Stimulated activated effector memory CD8-positive, alpha-beta T cell treated with anti-CD3 and anti-CD28 coated beads, Interleukin-12 subunit alpha, Interleukin-12 subunit beta, amount 100 ng/mL, for 72 hours (primary cell): ENCODE data around the gene CLCNKB.
"Not testable (repeated sequence)": the region's sequence is repeated elsewhere in the genome, so short reads cannot be mapped to it uniquely, and the experiment has no call there.

Source experiments
- ATAC-seq: fragments of 150-1000 bp; cut with Tn5 transposase; 2 replicates; pipeline ENCODE4 v1.10.0; 2021
- DNase-seq, 2 donors: peaks; one replicate each; pipeline ENCODE4 v3.0.0; 2021 to 2022; ENCODE audit warnings: low spot score in 2 of 2
- H3K27ac Mint-ChIP-seq: one replicate; pipeline ENCODE4 v1.8.0; 2022; ENCODE audit warnings: mild to moderate bottlenecking, mixed read lengths
- H3K36me3 Mint-ChIP-seq: one replicate; pipeline ENCODE4 v1.8.0; 2022; ENCODE audit warnings: mild to moderate bottlenecking, mixed read lengths
- H3K4me1 Mint-ChIP-seq: one replicate; pipeline ENCODE4 v1.8.0; 2022; ENCODE audit warnings: mixed read lengths
- H3K4me3 Mint-ChIP-seq: one replicate; pipeline ENCODE4 v1.8.0; 2022; ENCODE audit warnings: mild to moderate bottlenecking, mixed read lengths
- H3K9me3 Mint-ChIP-seq: one replicate; pipeline ENCODE4 v1.8.0; 2022; ENCODE audit warnings: mixed read lengths

CLCNKB gene

DNA sequence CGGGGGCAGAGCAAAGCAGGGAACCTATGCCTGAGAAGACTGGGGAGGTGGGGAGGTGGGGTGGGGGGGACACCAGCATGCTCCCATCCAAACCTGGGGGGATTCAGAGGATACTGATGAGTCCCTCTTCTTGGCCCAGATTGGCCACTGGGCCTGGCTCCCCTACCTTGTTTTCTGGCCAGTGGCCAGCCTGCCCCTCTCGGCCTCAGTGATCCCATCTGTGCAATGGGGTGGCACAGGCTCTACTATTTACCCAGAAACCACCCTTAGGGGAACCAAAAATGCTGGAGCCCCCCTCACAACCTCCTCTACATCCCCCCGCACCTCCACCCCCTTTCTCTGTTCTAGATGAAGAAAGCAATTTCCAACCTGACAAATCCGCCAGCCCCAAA is 12.9 kb downstream of the CLCNKB start:
- not testable (repeated sequence) for ATAC-seq, H3K36me3 Mint-ChIP-seq, DNase-seq, H3K4me1 Mint-ChIP-seq, H3K9me3 Mint-ChIP-seq, H3K4me3 Mint-ChIP-seq
- H3K27ac Mint-ChIP-seq, result peak overlapping the region; percentile 67

GRCh38 chr1:16057314-16057915 is 13.8 kb downstream of the CLCNKB start:
- H3K27ac Mint-ChIP-seq, H3K4me1 Mint-ChIP-seq, H3K4me3 Mint-ChIP-seq, DNase-seq, ATAC-seq, H3K36me3 Mint-ChIP-seq, H3K9me3 Mint-ChIP-seq: not testable (repeated sequence)

- not testable (repeated sequence) for DNase-seq, H3K27ac Mint-ChIP-seq, H3K4me1 Mint-ChIP-seq, H3K9me3 Mint-ChIP-seq, H3K36me3 Mint-ChIP-seq, ATAC-seq, H3K4me3 Mint-ChIP-seq
These were observed 15.0 kb downstream of the CLCNKB start for GRCh38 chr1:16058394-16059120.

DNA sequence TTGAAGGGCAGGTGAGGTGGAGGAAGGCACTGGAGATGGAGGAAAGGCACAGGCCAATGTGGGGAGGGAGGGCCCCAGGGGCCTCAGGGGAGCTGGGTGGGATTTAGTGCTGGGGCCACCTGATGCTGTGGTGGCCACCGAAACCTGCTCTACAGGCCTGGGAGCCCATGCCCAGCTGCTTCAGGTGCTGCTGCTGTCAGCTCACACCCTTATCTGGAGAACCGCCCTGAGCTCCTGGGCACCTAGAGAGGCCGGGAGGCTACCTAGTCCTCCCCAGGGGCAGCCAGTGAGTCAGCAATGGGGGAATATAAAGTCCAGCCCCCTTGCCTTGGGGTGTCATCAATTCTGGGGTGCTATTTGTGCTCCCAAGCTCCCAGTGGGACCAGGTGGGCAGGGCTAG is 17.7 kb downstream of the CLCNKB start:
- Mint-ChIP-seq H3K9me3 (no peaks in the 10 kb centered on the region), H3K4me1 (peaks cover 21% of the 10 kb centered on the region), H3K4me3 (no peak overlapping the region), H3K27ac (no peak overlapping the region), H3K36me3 (no peaks in the 10 kb centered on the region)
- DNase-seq, result no peak
- no peak for ATAC-seq

- not testable (repeated sequence) for H3K36me3 Mint-ChIP-seq, H3K27ac Mint-ChIP-seq, ATAC-seq, H3K9me3 Mint-ChIP-seq, DNase-seq, H3K4me3 Mint-ChIP-seq
- peaks cover 20% of the 10 kb centered on the region for H3K4me1 Mint-ChIP-seq
These were observed 18.6 kb downstream of the CLCNKB start for GRCh38 chr1:16061989-16062686.

DNA sequence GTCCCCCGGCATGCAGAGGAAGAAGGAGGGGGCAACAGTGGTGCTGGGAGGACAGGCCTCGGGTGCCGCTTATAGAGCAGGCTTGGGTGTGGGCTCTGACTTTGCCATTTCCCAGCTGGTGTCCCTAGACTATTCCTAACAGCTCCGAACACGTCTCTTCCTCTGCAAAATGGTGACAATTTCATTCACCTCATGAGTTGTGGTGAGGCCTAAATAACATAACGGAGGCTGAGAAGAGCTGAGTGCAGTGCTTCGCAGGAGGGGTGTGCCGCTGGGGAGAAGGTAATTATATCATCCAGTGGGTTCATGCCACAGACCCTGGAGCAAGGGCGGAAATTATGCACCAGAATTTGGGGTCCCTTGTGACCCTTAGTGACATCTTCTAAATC is 19.1 kb downstream of the CLCNKB start:
- not testable (repeated sequence) for H3K4me3 Mint-ChIP-seq, ATAC-seq, H3K27ac Mint-ChIP-seq

GRCh38 chr1:16063226-16063829 is 19.7 kb downstream of the CLCNKB start:
- no peak overlapping the region for H3K4me3 Mint-ChIP-seq
- no peaks in the 10 kb centered on the region for H3K9me3 Mint-ChIP-seq
- peaks cover 20% of the 10 kb centered on the region for H3K4me1 Mint-ChIP-seq
- ATAC-seq, result no peak
- H3K36me3 Mint-ChIP-seq, result no peaks in the 10 kb centered on the region
- DNase-seq, result no peak
- H3K27ac Mint-ChIP-seq, result no peak overlapping the region

More for the DNA sequence above, 19.1 kb downstream of the CLCNKB start:
- H3K36me3 Mint-ChIP-seq, DNase-seq, H3K9me3 Mint-ChIP-seq: not testable (repeated sequence)
- H3K4me1 Mint-ChIP-seq, result peaks cover 20% of the 10 kb centered on the region

DNA sequence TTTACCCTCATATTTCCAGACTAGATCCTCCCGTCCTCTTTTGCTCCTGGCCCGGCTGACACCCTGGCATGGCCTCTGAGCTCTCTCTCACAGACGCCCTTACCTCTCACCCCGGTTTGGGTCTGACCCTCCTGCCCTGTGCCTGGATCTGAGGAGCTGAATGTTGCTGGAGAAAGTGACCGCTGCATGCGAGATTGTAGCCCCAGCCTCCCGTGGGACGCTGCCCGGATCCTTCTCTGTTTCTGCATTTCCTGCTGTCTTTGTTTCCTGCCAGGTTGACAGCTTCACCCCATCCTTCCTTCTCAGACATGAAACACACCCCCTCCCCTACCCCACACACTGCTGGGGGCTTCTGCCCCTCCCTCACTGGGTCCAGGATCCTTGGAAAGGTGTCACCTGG is 20.3 kb downstream of the CLCNKB start:
- DNase-seq, result no peak
- ATAC-seq, result no peak
- peaks cover 20% of the 10 kb centered on the region for H3K4me1 Mint-ChIP-seq
- H3K36me3 Mint-ChIP-seq, result no peaks in the 10 kb centered on the region
- H3K27ac Mint-ChIP-seq, result peak overlapping the region; percentile 68
- H3K4me3 Mint-ChIP-seq, result no peak overlapping the region
- H3K9me3 Mint-ChIP-seq, result no peaks in the 10 kb centered on the region

DNA sequence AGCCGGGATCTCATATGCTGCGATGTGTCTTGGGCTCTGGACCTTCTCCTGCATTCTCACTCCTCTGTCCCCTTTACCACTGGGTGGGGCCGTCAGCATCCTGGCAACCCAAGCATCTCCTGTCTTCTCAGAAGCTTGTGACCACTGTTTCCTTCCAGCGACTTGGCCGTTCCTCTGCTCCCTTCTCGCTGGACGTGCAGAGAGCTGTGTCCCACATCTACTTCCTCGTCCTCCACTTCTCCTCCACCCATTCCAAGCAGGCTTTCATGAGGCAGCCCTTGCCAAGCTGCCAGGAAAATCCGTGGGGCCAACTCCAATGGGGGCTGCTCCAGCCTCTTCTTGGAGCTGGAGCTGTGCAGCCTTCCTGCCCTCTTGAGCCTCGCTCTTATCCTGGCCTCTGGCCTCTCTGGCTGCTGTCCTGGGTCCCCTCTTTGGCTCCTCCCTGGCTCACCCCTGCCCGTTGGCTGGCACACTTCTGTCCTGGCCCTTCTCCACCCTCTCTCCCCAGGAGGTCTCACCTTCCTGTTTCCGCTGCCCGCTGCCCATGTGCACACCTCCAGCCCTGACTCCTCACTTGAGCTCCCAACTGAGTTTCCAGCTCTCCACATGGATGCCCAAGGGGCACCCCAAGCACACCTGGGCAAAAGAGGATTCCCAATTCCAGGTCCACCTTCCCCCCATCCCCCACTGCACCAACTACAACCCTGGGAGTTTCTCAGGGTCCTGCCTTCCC is 21.1 kb downstream of the CLCNKB start:
- DNase-seq (no peak), ATAC-seq (no peak)
- peak overlapping the region; percentile 68 for H3K27ac Mint-ChIP-seq
- no peaks in the 10 kb centered on the region for H3K36me3 Mint-ChIP-seq
- peaks cover 20% of the 10 kb centered on the region for H3K4me1 Mint-ChIP-seq
- no peak overlapping the region for H3K4me3 Mint-ChIP-seq
- H3K9me3 Mint-ChIP-seq, result no peaks in the 10 kb centered on the region

DNA sequence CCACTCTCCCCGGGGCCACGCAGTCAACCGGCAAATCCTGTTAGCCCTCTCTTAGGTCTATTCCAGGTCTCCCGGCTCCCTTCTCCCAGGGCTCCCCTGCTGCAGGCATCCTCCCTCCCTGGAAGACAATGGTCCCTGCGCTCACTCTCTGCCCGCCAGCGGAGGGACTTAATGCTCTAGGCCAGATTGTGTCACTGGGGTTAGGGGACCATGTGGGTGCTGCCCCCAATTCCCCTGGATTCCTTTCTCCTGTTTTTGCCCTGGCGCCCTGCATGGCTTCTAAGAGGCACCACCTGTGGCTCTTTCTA is 21.6 kb downstream of the CLCNKB start:
- peaks cover 25% of the 10 kb centered on the region for H3K4me1 Mint-ChIP-seq

GRCh38 chr1:16066245-16066644 is 22.7 kb downstream of the CLCNKB start:
- Mint-ChIP-seq H3K9me3 (no peaks in the 10 kb centered on the region), H3K27ac (no peak overlapping the region), H3K4me3 (no peak overlapping the region), H3K4me1 (peaks cover 34% of the 10 kb centered on the region), H3K36me3 (no peaks in the 10 kb centered on the region)
- DNase-seq (no peak), ATAC-seq (no peak)

More for the DNA sequence above, 21.6 kb downstream of the CLCNKB start:
- ATAC-seq, result no peak
- Mint-ChIP-seq H3K27ac (no peak overlapping the region), H3K4me3 (no peak overlapping the region), H3K36me3 (no peaks in the 10 kb centered on the region), H3K9me3 (no peaks in the 10 kb centered on the region)
- no peak for DNase-seq

- DNase-seq (no peak), ATAC-seq (no peak)
- Mint-ChIP-seq H3K27ac (peak overlapping the region; percentile 65), H3K4me1 (peaks cover 34% of the 10 kb centered on the region), H3K4me3 (no peak overlapping the region), H3K36me3 (no peaks in the 10 kb centered on the region), H3K9me3 (no peaks in the 10 kb centered on the region)
These were observed 23.7 kb downstream of the CLCNKB start for GRCh38 chr1:16067127-16067768.

DNA sequence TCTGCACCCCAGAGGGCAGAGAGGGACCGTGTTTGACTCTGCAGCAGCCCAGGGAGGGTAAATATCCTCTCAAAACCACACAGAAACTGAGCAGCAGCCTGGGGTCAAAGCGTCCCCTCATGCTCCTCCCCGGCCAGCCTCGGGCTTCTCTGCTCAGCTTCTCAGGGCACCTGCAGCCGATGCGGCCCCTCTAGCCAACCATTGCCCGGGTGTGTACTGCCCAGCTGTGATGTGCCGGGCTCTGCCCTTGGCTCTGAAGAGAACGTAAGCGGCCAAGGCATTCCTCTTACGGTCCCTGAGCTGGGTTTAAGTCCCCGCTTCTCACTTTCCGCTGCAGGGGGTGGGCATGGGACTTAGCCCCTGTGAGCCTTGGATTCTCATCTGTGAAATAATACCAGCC is 24.4 kb downstream of the CLCNKB start:
- ATAC-seq (no peak), DNase-seq (no peak)
- no peaks in the 10 kb centered on the region for H3K9me3 Mint-ChIP-seq
- peak overlapping the region; percentile 65 for H3K27ac Mint-ChIP-seq
- H3K36me3 Mint-ChIP-seq, result no peaks in the 10 kb centered on the region
- peaks cover 34% of the 10 kb centered on the region for H3K4me1 Mint-ChIP-seq
- H3K4me3 Mint-ChIP-seq, result no peak overlapping the region

GRCh38 chr1:16068356-16069270 is 25.0 kb downstream of the CLCNKB start:
- Mint-ChIP-seq H3K9me3 (no peaks in the 10 kb centered on the region), H3K36me3 (no peaks in the 10 kb centered on the region), H3K4me3 (no peak overlapping the region), H3K27ac (no peak overlapping the region), H3K4me1 (peaks cover 34% of the 10 kb centered on the region)
- DNase-seq, result no peak
- no peak for ATAC-seq
